T-cell (primary cell): ENCODE measurements around the gene NOL11. TPM values are rescaled to one million over a fixed set of nuclear protein-coding genes. Genes with fewer than 3 reads are reported as not detected.

Experiments used
- ATAC-seq, 4 experiments: fragments of 200-7000 bp in 3 of 4; fragments of 150-1000 bp in 1 of 4; cut with Tn5 transposase; replicated peaks in 1 of 4; 1 replicate in 3 of 4; 2 replicates in 1 of 4; pipeline ENCODE4 v1.10.0; 2021; ENCODE audit warnings: moderate library complexity in 3 of 4, mild to moderate bottlenecking in 2 of 4, moderate number of reproducible peaks in 1 of 4
- CTCF ChIA-PET, 2 donors: fragments of 300-600 bp; sonication (Branson Sonifier 250); formaldehyde crosslinking; loops; one replicate each; lab custom pipeline; 2022; ENCODE audit warnings: antibody characterized with exemption in 2 of 2; lab: Charles Lee
- POLR2A ChIA-PET, 2 donors: fragments of 300-600 bp; sonication (Branson Sonifier 250); formaldehyde crosslinking; loops; one replicate each; lab custom pipeline; 2022; ENCODE audit warnings: antibody characterized with exemption in 2 of 2; lab: Charles Lee
- DNase-seq, 35 experiments: peaks; one replicate each; pipeline versions ENCODE4 v3.0.0 to v3.0.0-alpha.2; 2013 to 2023
- H3K27ac ChIP-seq: one replicate; pipeline ENCODE4 v1.5.1; 2013; ENCODE audit warnings: low read length
- H3K27me3 ChIP-seq, 2 experiments: replicated peaks in 1 of 2; 1 replicate in 1 of 2; 2 replicates in 1 of 2; pipeline versions ENCODE4 v1.6.1 to v1.7.0; 2013; ENCODE audit warnings: low read length in 1 of 2, mixed read lengths in 1 of 2; ENCODE audit not compliant: control insufficient read depth in 2 of 2, insufficient read depth in 2 of 2; ENCODE audit errors: extremely low read depth in 1 of 2
- H3K36me3 ChIP-seq, 2 donors: 1 replicate in 1 of 2; 2 replicates in 1 of 2; pipeline versions ENCODE4 v1.6.1 to v1.7.0; 2013; ENCODE audit warnings: low read length in 1 of 2; ENCODE audit not compliant: control insufficient read depth in 2 of 2, insufficient read depth in 1 of 2; ENCODE audit errors: extremely low read depth in 1 of 2
- H3K4me1 ChIP-seq, 2 experiments: 1 replicate in 1 of 2; 2 replicates in 1 of 2; pipeline versions ENCODE4 v1.6.1 to v1.7.0; 2013; ENCODE audit warnings: low read length in 2 of 2, mixed read lengths in 1 of 2; ENCODE audit not compliant: insufficient read depth in 2 of 2, control insufficient read depth in 1 of 2; ENCODE audit errors: extremely low read depth in 1 of 2
- H3K4me3 ChIP-seq, 2 donors: 1 replicate in 1 of 2; 2 replicates in 1 of 2; pipeline versions ENCODE4 v1.5.1 to v1.7.0; 2013; ENCODE audit warnings: mild to moderate bottlenecking in 2 of 2, low read length in 1 of 2, moderate library complexity in 1 of 2; ENCODE audit not compliant: control insufficient read depth in 1 of 2; ENCODE audit errors: extremely low read depth in 1 of 2
- H3K9me3 ChIP-seq: 2 replicates; pipeline ENCODE4 v1.7.0; 2013
- H3K27ac Mint-ChIP-seq, 2 donors: one replicate each; pipeline ENCODE4 v1.8.0; 2020 to 2021; ENCODE audit warnings: mild to moderate bottlenecking in 2 of 2, mixed read lengths in 2 of 2
- H3K27me3 Mint-ChIP-seq, 2 donors: one replicate each; pipeline ENCODE4 v1.8.0; 2021 to 2022; ENCODE audit warnings: mixed read lengths in 2 of 2
- H3K36me3 Mint-ChIP-seq: one replicate; pipeline ENCODE4 v1.8.0; 2021; ENCODE audit warnings: mixed read lengths
- H3K4me1 Mint-ChIP-seq, 3 donors: one replicate each; pipeline ENCODE4 v1.8.0; 2020 to 2022; ENCODE audit warnings: mixed read lengths in 3 of 3, mild to moderate bottlenecking in 1 of 3
- H3K4me3 Mint-ChIP-seq, 3 donors: one replicate each; pipeline ENCODE4 v1.8.0; 2020 to 2022; ENCODE audit warnings: mild to moderate bottlenecking in 3 of 3, mixed read lengths in 3 of 3, moderate library complexity in 3 of 3
- H3K9me3 Mint-ChIP-seq, 3 donors: one replicate each; pipeline ENCODE4 v1.8.0; 2020 to 2022; ENCODE audit warnings: mixed read lengths in 3 of 3
- WGBS: methylation state at CpG from one replicate; pipeline ENCODE4 v1.1.5; 2013; ENCODE audit warnings: missing lambda C conversion rate; ENCODE audit not compliant: insufficient coverage; 5-methylcytosine and 5-hydroxymethylcytosine counted together
- total RNA-seq, 35 experiments: library from RNA in 6 of 35; stranded (reverse) in 6 of 35; fragments of 120-200 nt in 1 of 35; gene quantifications; one replicate each; pipeline versions ENCODE4 v1.2.1 to v1.2.4 and lab custom pipeline; 2013 to 2026

NOL11 gene
- total RNA-seq, 5 donors from 2014 or later (not counting 1 experiment from before 2014, with no cell fraction given), result 52.0 to 69.0 (median 58.8) TPM

- no CpG with 5 or more reads among the region's 2 CpGs for WGBS
- DNase-seq (no peak), ATAC-seq (no peak)
- Mint-ChIP-seq H3K9me3 (no peaks in the 10 kb centered on the region), H3K36me3 (peaks cover 43% of the 10 kb centered on the region), H3K4me3 (no peak overlapping the region), H3K27ac (peak overlapping the region; percentile 60 to 86), H3K4me1 (peaks cover 17 to 19% (median 17%) of the 10 kb centered on the region in 3 donors), H3K27me3 (no peaks in the 10 kb centered on the region)
- ChIA-PET POLR2A (no interaction called here), CTCF (no interaction called here)
- Histone ChIP-seq H3K4me3 (no peak overlapping the region), H3K36me3 (peaks cover 4 to 47% of the 10 kb centered on the region in 2 donors), H3K27me3 (no peaks in the 10 kb centered on the region), H3K27ac (no peak overlapping the region), H3K4me1 (no peaks in the 10 kb centered on the region), H3K9me3 (no peaks in the 10 kb centered on the region)
These were observed 38.5 kb upstream of the NOL11 start for GRCh38 chr17:67679225-67679624.

GRCh38 chr17:67679721-67680120, 38.0 kb upstream of the NOL11 start:
- DNase-seq (no peak), ATAC-seq (no peak)
- Histone ChIP-seq H3K4me1 (no peaks in the 10 kb centered on the region), H3K36me3 (peaks cover 4 to 47% of the 10 kb centered on the region in 2 donors), H3K27ac (no peak overlapping the region), H3K9me3 (no peaks in the 10 kb centered on the region), H3K4me3 (no peak overlapping the region), H3K27me3 (no peaks in the 10 kb centered on the region)
- ChIA-PET POLR2A (no interaction called here), CTCF (interaction anchor here in 1 of 2 donors (0.6 kb wide), 1 partner anchor 478 kb away, joined by 6 read pairs; no protein-coding TSS in a partner anchor)
- H3K9me3 Mint-ChIP-seq, result no peaks in the 10 kb centered on the region
- peaks cover 43% of the 10 kb centered on the region for H3K36me3 Mint-ChIP-seq
- H3K27me3 Mint-ChIP-seq, result no peaks in the 10 kb centered on the region
- H3K4me3 Mint-ChIP-seq, result no peak overlapping the region
- peaks cover 17 to 19% (median 17%) of the 10 kb centered on the region in 3 donors for H3K4me1 Mint-ChIP-seq
- H3K27ac Mint-ChIP-seq, result peak overlapping the region; percentile 60 to 86
- 88% methylated on average over 6 of the region's 6 CpGs for WGBS

GRCh38 chr17:67680445-67681224, 37.1 kb upstream of the NOL11 start:
- no peaks in the 10 kb centered on the region for H3K27me3 Mint-ChIP-seq
- Histone ChIP-seq H3K4me1 (no peaks in the 10 kb centered on the region), H3K27ac (no peak overlapping the region), H3K4me3 (no peak overlapping the region), H3K36me3 (peaks cover 4 to 44% of the 10 kb centered on the region in 2 donors), H3K9me3 (no peaks in the 10 kb centered on the region), H3K27me3 (no peaks in the 10 kb centered on the region)
- ChIA-PET CTCF (interaction anchor here in 1 of 2 donors (0.6 to 0.7 kb wide), 2 partner anchors 291 to 479 kb away, joined by 5 to 6 read pairs; no protein-coding TSS in a partner anchor), POLR2A (no interaction called here)
- no CpG with 5 or more reads among the region's 8 CpGs for WGBS
- H3K36me3 Mint-ChIP-seq, result peaks cover 35% of the 10 kb centered on the region
- peaks cover 17 to 19% (median 17%) of the 10 kb centered on the region in 3 donors for H3K4me1 Mint-ChIP-seq
- DNase-seq (no peak), ATAC-seq (no peak)
- peak overlapping the region; percentile 36 to 86 for H3K27ac Mint-ChIP-seq
- no peaks in the 10 kb centered on the region for H3K9me3 Mint-ChIP-seq
- H3K4me3 Mint-ChIP-seq, result no peak overlapping the region

- Histone ChIP-seq H3K27me3 (no peaks in the 10 kb centered on the region), H3K4me1 (no peaks in the 10 kb centered on the region), H3K4me3 (no peak overlapping the region), H3K36me3 (peaks cover 4 to 41% of the 10 kb centered on the region in 2 donors), H3K27ac (no peak overlapping the region), H3K9me3 (no peaks in the 10 kb centered on the region)
- H3K36me3 Mint-ChIP-seq, result peaks cover 34% of the 10 kb centered on the region
- H3K9me3 Mint-ChIP-seq, result no peaks in the 10 kb centered on the region
- H3K4me3 Mint-ChIP-seq, result no peak overlapping the region
- H3K27ac Mint-ChIP-seq, result peak overlapping the region in 1 of 2 donors; percentile 4
- ATAC-seq (no peak), DNase-seq (no peak)
- WGBS, result no CpG with 5 or more reads among the region's 2 CpGs
- H3K27me3 Mint-ChIP-seq, result no peaks in the 10 kb centered on the region
- ChIA-PET CTCF (interaction anchor here in 1 of 2 donors (0.6 kb wide), 1 partner anchor 306 kb away, joined by 7 read pairs; no protein-coding TSS in a partner anchor), POLR2A (interaction anchor here in 1 of 2 donors (0.6 kb wide), 2 partner anchors 192 to 331 kb away, joined by 3 to 6 read pairs; no protein-coding TSS in a partner anchor)
- H3K4me1 Mint-ChIP-seq, result peaks cover 17 to 19% (median 17%) of the 10 kb centered on the region in 3 donors
These were observed 35.5 kb upstream of the NOL11 start for GRCh38 chr17:67682196-67682595.

GRCh38 chr17:67685351-67685750, 32.4 kb upstream of the NOL11 start:
- Mint-ChIP-seq H3K27ac (peak overlapping the region in 1 of 2 donors; percentile 37), H3K4me1 (peaks cover 7 to 12% (median 11%) of the 10 kb centered on the region in 3 donors), H3K4me3 (no peak overlapping the region), H3K36me3 (peaks cover 23% of the 10 kb centered on the region), H3K9me3 (no peaks in the 10 kb centered on the region), H3K27me3 (no peaks in the 10 kb centered on the region)
- Histone ChIP-seq H3K36me3 (peaks cover 0 to 27% of the 10 kb centered on the region in 2 donors), H3K27ac (no peak overlapping the region), H3K4me1 (no peaks in the 10 kb centered on the region), H3K9me3 (no peaks in the 10 kb centered on the region), H3K4me3 (no peak overlapping the region), H3K27me3 (no peaks in the 10 kb centered on the region)
- DNase-seq, result no peak
- 100% methylated on average over 2 of the region's 3 CpGs for WGBS
- ChIA-PET POLR2A (no interaction called here), CTCF (no interaction called here)
- no peak for ATAC-seq

GRCh38 chr17:67686241-67686640, 31.5 kb upstream of the NOL11 start:
- no peaks in the 10 kb centered on the region for H3K27me3 Mint-ChIP-seq
- H3K4me1 Mint-ChIP-seq, result peaks cover 4 to 5% (median 4%) of the 10 kb centered on the region in 3 donors
- peak overlapping the region in 1 of 2 donors; percentile 23 for H3K27ac Mint-ChIP-seq
- ChIA-PET POLR2A (interaction anchor here in 1 of 2 donors (0.5 kb wide), 1 partner anchor 221 kb away, joined by 3 read pairs; no protein-coding TSS in a partner anchor), CTCF (interaction anchor here in 1 of 2 donors (0.7 to 2.7 kb wide), 2 partner anchors 307 to 311 kb away, joined by 3 to 26 read pairs; no protein-coding TSS in a partner anchor)
- Histone ChIP-seq H3K36me3 (peaks cover 0 to 22% of the 10 kb centered on the region in 2 donors), H3K27ac (no peak overlapping the region), H3K27me3 (no peaks in the 10 kb centered on the region), H3K4me3 (no peak overlapping the region), H3K4me1 (no peaks in the 10 kb centered on the region), H3K9me3 (no peaks in the 10 kb centered on the region)
- DNase-seq, result no peak
- peaks cover 17% of the 10 kb centered on the region for H3K36me3 Mint-ChIP-seq
- ATAC-seq, result no peak
- WGBS, result 100% methylated on average over 1 of the region's 2 CpGs
- H3K4me3 Mint-ChIP-seq, result no peak overlapping the region
- H3K9me3 Mint-ChIP-seq, result no peaks in the 10 kb centered on the region
